Sigmoid colon (tissue), 4 donors: Measurements from ENCODE around the gene IRGC.

ENCODE experiments used
- POLR2AphosphoS5 ChIP-seq, 4 donors: sonication (generic); formaldehyde crosslinking; IDR thresholded peaks; one replicate each; pipeline ENCODE4 v1.6.1; 2017; ENCODE audit warnings: antibody characterized with exemption in 4 of 4
- TF ChIP-seq, protein P1 (sequence below), 4 experiments: fragments of 450-650 bp in 3 of 4; fragments of 200-600 bp in 1 of 4; IDR thresholded peaks; one replicate each; pipeline ENCODE4 v1.5.1; 2016 to 2019; ENCODE audit warnings: antibody characterized with exemption in 4 of 4, mild to moderate bottlenecking in 3 of 4, moderate library complexity in 2 of 4

DNA sequence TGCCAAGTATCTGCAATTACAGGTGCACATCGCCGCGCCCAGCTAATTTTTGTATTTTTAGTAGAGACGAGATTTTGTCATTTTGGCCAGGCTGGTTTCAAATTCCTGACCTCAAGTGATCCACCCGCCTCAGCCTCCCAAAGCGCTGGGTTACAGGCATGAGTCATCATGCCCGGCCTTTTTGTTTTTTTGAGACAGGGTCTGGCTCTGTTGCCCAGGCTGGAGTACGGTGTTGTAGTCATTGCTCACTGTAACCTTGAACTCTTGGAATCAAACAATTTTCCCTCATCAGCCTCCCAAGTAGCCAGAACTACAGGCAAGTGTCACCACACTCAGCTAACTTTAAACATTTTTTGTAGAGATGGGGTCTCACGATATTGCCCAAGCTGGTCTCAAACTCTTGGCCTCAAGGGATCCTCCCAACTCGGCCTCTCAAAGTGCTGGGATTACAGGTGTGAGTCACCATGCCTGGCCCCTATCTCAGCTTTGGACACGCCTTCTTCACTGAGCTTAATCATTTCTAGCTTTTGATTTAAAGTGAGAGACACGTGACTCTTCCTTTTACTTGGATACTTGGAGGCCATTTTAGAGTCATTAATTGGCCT, 4.0 kb upstream of the IRGC start:
- TF ChIP-seq, protein P1, sequence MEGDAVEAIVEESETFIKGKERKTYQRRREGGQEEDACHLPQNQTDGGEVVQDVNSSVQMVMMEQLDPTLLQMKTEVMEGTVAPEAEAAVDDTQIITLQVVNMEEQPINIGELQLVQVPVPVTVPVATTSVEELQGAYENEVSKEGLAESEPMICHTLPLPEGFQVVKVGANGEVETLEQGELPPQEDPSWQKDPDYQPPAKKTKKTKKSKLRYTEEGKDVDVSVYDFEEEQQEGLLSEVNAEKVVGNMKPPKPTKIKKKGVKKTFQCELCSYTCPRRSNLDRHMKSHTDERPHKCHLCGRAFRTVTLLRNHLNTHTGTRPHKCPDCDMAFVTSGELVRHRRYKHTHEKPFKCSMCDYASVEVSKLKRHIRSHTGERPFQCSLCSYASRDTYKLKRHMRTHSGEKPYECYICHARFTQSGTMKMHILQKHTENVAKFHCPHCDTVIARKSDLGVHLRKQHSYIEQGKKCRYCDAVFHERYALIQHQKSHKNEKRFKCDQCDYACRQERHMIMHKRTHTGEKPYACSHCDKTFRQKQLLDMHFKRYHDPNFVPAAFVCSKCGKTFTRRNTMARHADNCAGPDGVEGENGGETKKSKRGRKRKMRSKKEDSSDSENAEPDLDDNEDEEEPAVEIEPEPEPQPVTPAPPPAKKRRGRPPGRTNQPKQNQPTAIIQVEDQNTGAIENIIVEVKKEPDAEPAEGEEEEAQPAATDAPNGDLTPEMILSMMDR (IDR thresholded peaks at IDR 0.05) = no peak
- TF ChIP-seq POLR2AphosphoS5 (IDR thresholded peaks at IDR 0.05) = no peak
